DND-41 (cell line): Measurements from ENCODE around the gene TMTC1.

ENCODE experiments used
- ATAC-seq: fragments of 200-7000 bp; cut with Tn5 transposase; 3 replicates; pipeline ENCODE4 v1.9.1; 2021; ENCODE audit warnings: low read depth; ENCODE audit not compliant: insufficient read depth
- DNase-seq: peaks from one replicate; pipeline ENCODE4 v3.0.0-alpha.2; 2020
- H2AFZ ChIP-seq: 2 replicates; pipeline ENCODE4 v1.6.0; 2012; ENCODE audit warnings: low read depth, low read length
- H3K27ac ChIP-seq: 2 replicates; pipeline ENCODE4 v1.5.1; 2012; ENCODE audit warnings: low read length, inconsistent platforms
- H3K27me3 ChIP-seq: fragments of 200-600 bp; sonication (generic); 2 replicates; pipeline ENCODE4 v1.6.0; 2012; ENCODE audit warnings: low read length, mild to moderate bottlenecking, inconsistent platforms; ENCODE audit not compliant: insufficient read depth, poor library complexity
- H3K36me3 ChIP-seq: 2 replicates; pipeline ENCODE4 v1.5.1; 2012; ENCODE audit warnings: low read length, inconsistent platforms; ENCODE audit not compliant: insufficient read depth
- H3K4me1 ChIP-seq: 2 replicates; pipeline ENCODE4 v1.5.1; 2012; ENCODE audit warnings: mild to moderate bottlenecking, low read length; ENCODE audit not compliant: insufficient read depth
- H3K4me2 ChIP-seq: 2 replicates; pipeline ENCODE4 v1.6.0; 2012; ENCODE audit warnings: mild to moderate bottlenecking, moderate library complexity, low read length, inconsistent platforms; ENCODE audit not compliant: insufficient read depth
- H3K4me3 ChIP-seq, 2 experiments: fragments of 200-600 bp in 1 of 2; shearing (Covaris generic) in 1 of 2; 2 replicates each; pipeline ENCODE4 v1.5.1; 2012 to 2016; ENCODE audit warnings: inconsistent platforms in 2 of 2, low read length in 2 of 2, mild to moderate bottlenecking in 2 of 2, low read depth in 1 of 2, moderate library complexity in 1 of 2
- H3K79me2 ChIP-seq: 2 replicates; pipeline ENCODE4 v1.6.0; 2012; ENCODE audit warnings: low read length, inconsistent platforms; ENCODE audit not compliant: insufficient read depth
- H3K9ac ChIP-seq: 2 replicates; pipeline ENCODE4 v1.6.0; 2012; ENCODE audit warnings: low read depth, mild to moderate bottlenecking, inconsistent platforms, low read length, moderate library complexity
- H3K9me3 ChIP-seq: 2 replicates; pipeline ENCODE4 v1.5.1; 2012; ENCODE audit warnings: low read length, moderate library complexity, mild to moderate bottlenecking, inconsistent platforms; ENCODE audit not compliant: insufficient read depth, severe bottlenecking
- H4K20me1 ChIP-seq: 2 replicates; pipeline ENCODE4 v1.6.0; 2012; ENCODE audit warnings: low read length; ENCODE audit not compliant: insufficient read depth
- CTCF ChIP-seq: IDR thresholded peaks from 2 replicates; pipeline ENCODE4 v1.5.1; 2012; ENCODE audit warnings: borderline replicate concordance, low read length, moderate library complexity, mild to moderate bottlenecking; ENCODE audit not compliant: poor library complexity, severe bottlenecking; ENCODE audit errors: extremely low read depth
- EZH2 ChIP-seq: IDR thresholded peaks from 3 replicates; pipeline ENCODE4 v1.6.1; 2012; ENCODE audit warnings: borderline replicate concordance, low read depth, mild to moderate bottlenecking, moderate library complexity, low read length, inconsistent platforms; ENCODE audit not compliant: severe bottlenecking

The TMTC1 gene

GRCh38 chr12:29580971-29581370, 202.8 kb downstream of the TMTC1 start:
- Histone ChIP-seq H3K27me3 (no peaks in the 10 kb centered on the region), H3K9me3 (no peaks in the 10 kb centered on the region)

GRCh38 chr12:29578731-29579130, 205.0 kb downstream of the TMTC1 start:
- Histone ChIP-seq H3K9me3 (no peaks in the 10 kb centered on the region), H4K20me1 (no peaks in the 10 kb centered on the region), H3K27ac (no peak overlapping the region), H3K27me3 (no peaks in the 10 kb centered on the region), H3K4me2 (no peak overlapping the region), H3K9ac (no peak overlapping the region), H3K4me1 (no peaks in the 10 kb centered on the region), H3K4me3 (no peak overlapping the region), H3K36me3 (no peaks in the 10 kb centered on the region), H3K79me2 (no peaks in the 10 kb centered on the region), H2AFZ (no peak overlapping the region)
- no peak for DNase-seq
- no peak for TF ChIP-seq EZH2
- no peak for TF ChIP-seq CTCF
- no peak for ATAC-seq

More at GRCh38 chr12:29580971-29581370, 202.8 kb downstream of the TMTC1 start:
- no peaks in the 10 kb centered on the region for H3K4me1 ChIP-seq
- H3K27ac ChIP-seq = no peak overlapping the region
- no peak overlapping the region for H3K4me3 ChIP-seq
- TF ChIP-seq CTCF (no peak), EZH2 (no peak)
- H3K9ac ChIP-seq = no peak overlapping the region
- DNase-seq (no peak), ATAC-seq (no peak)
- H3K36me3 ChIP-seq = no peaks in the 10 kb centered on the region
- no peak overlapping the region for H3K4me2 ChIP-seq
- no peaks in the 10 kb centered on the region for H4K20me1 ChIP-seq
- no peaks in the 10 kb centered on the region for H3K79me2 ChIP-seq
- no peak overlapping the region for H2AFZ ChIP-seq

GRCh38 chr12:29578070-29578469, 205.7 kb downstream of the TMTC1 start:
- no peak overlapping the region for H3K9ac ChIP-seq
- H3K9me3 ChIP-seq = no peaks in the 10 kb centered on the region
- no peaks in the 10 kb centered on the region for H4K20me1 ChIP-seq
- no peaks in the 10 kb centered on the region for H3K27me3 ChIP-seq
- H3K4me1 ChIP-seq = no peaks in the 10 kb centered on the region
- H3K36me3 ChIP-seq = no peaks in the 10 kb centered on the region
- no peak for ATAC-seq
- TF ChIP-seq EZH2 (no peak), CTCF (no peak)
- H3K27ac ChIP-seq = no peak overlapping the region
- H3K79me2 ChIP-seq = no peaks in the 10 kb centered on the region
- DNase-seq = no peak
- no peak overlapping the region for H2AFZ ChIP-seq
- no peak overlapping the region for H3K4me3 ChIP-seq
- no peak overlapping the region for H3K4me2 ChIP-seq

GRCh38 chr12:29574500-29574899, 209.2 kb downstream of the TMTC1 start:
- Histone ChIP-seq H3K27me3 (no peaks in the 10 kb centered on the region), H3K9me3 (no peaks in the 10 kb centered on the region), H3K9ac (no peak overlapping the region), H3K36me3 (no peaks in the 10 kb centered on the region), H3K4me2 (no peak overlapping the region), H3K4me1 (no peaks in the 10 kb centered on the region), H4K20me1 (no peaks in the 10 kb centered on the region), H3K79me2 (no peaks in the 10 kb centered on the region), H2AFZ (no peak overlapping the region), H3K27ac (no peak overlapping the region), H3K4me3 (no peak overlapping the region)
- ATAC-seq (no peak), DNase-seq (no peak)
- no peak for TF ChIP-seq CTCF
- no peak for TF ChIP-seq EZH2
